WTC11 (cell line): ENCODE results near the gene CSTPP1.

Experiments
- CBFB ChIP-seq: sonication (generic); formaldehyde crosslinking; IDR thresholded peaks from 2 replicates; pipeline ENCODE4 v1.8.1; 2022; ENCODE audit warnings: mild to moderate bottlenecking, low read depth, missing genetic modification reagents
- CREM ChIP-seq: sonication (generic); formaldehyde crosslinking; IDR thresholded peaks from 2 replicates; pipeline ENCODE4 v1.8.1; 2022; ENCODE audit warnings: mild to moderate bottlenecking, missing genetic modification reagents, moderate library complexity
- CTCF ChIP-seq: fragments of 200-600 bp; IDR thresholded peaks from 2 replicates; pipeline ENCODE4 v1.8.0; 2022; ENCODE audit warnings: antibody characterized with exemption
- EMX1 ChIP-seq: fragments of 250-450 bp; sonication (Bioruptor Pico); IDR thresholded peaks from 2 replicates; pipeline ENCODE4 v1.8.0; 2021; ENCODE audit warnings: mild to moderate bottlenecking
- ESRRA ChIP-seq: sonication (generic); formaldehyde crosslinking; IDR thresholded peaks from 2 replicates; pipeline ENCODE4 v1.8.1; 2022; ENCODE audit warnings: mild to moderate bottlenecking, missing genetic modification reagents, borderline replicate concordance
- JAZF1 ChIP-seq: fragments of 250-450 bp; sonication (Bioruptor Pico); IDR thresholded peaks from 2 replicates; pipeline ENCODE4 v1.9.0; 2021; ENCODE audit warnings: moderate library complexity, mild to moderate bottlenecking, inconsistent platforms
- NR2C2 ChIP-seq: sonication (generic); formaldehyde crosslinking; IDR thresholded peaks from 2 replicates; pipeline ENCODE4 v1.8.0; 2022; ENCODE audit warnings: mild to moderate bottlenecking, missing genetic modification reagents
- PRDM15 ChIP-seq: sonication (generic); formaldehyde crosslinking; IDR thresholded peaks from 2 replicates; pipeline ENCODE4 v1.8.0; 2022; ENCODE audit warnings: missing genetic modification reagents
- PRRX2 ChIP-seq: fragments of 250-450 bp; sonication (Bioruptor Pico); IDR thresholded peaks from 2 replicates; pipeline ENCODE4 v1.8.0; 2021; ENCODE audit warnings: mild to moderate bottlenecking
- ZBTB43 ChIP-seq: sonication (generic); formaldehyde crosslinking; IDR thresholded peaks from 2 replicates; pipeline ENCODE4 v1.8.1; 2023; ENCODE audit warnings: mild to moderate bottlenecking, missing genetic modification reagents
- ZNF121 ChIP-seq: sonication (generic); formaldehyde crosslinking; IDR thresholded peaks from 2 replicates; pipeline ENCODE4 v1.8.0; 2023; ENCODE audit warnings: missing genetic modification reagents
- ZNF232 ChIP-seq: sonication (generic); formaldehyde crosslinking; IDR thresholded peaks from 2 replicates; pipeline ENCODE4 v1.8.0; 2022; ENCODE audit warnings: mild to moderate bottlenecking, missing genetic modification reagents
- ZNF532 ChIP-seq: fragments of 250-450 bp; sonication (Bioruptor Pico); IDR thresholded peaks from 2 replicates; pipeline ENCODE4 v1.9.0; 2021; ENCODE audit warnings: mild to moderate bottlenecking, borderline replicate concordance

GRCh38 chr11:46987183-46987582, 50.6 kb downstream of the CSTPP1 start:
- TF ChIP-seq EMX1 (CRISPR knock-in tag), result no peak
- no peak for TF ChIP-seq CTCF
- TF ChIP-seq ZNF532 (CRISPR knock-in tag), result no peak
- no peak for TF ChIP-seq ZNF232
- TF ChIP-seq PRRX2 (CRISPR knock-in tag), result no peak
- no peak for TF ChIP-seq ESRRA (CRISPR knock-in tag)
- TF ChIP-seq PRDM15 (CRISPR knock-in tag), result no peak
- no peak for TF ChIP-seq ZBTB43 (CRISPR knock-in tag)
- no peak for TF ChIP-seq JAZF1 (CRISPR knock-in tag)
- no peak for TF ChIP-seq NR2C2 (CRISPR knock-in tag)
- no peak for TF ChIP-seq ZNF121 (CRISPR knock-in tag)
- TF ChIP-seq CBFB (CRISPR knock-in tag), result no peak
- no peak for TF ChIP-seq CREM (CRISPR knock-in tag)
